ENCODE data around the gene MRPL19. TPM values are rescaled to one million over a fixed set of nuclear protein-coding genes. Genes with fewer than 3 reads are reported as not detected.
A peak's percentile ranks its signal among the peaks of the same experiment; 100 is the strongest.
"Not testable (repeated sequence)": the region's sequence is repeated elsewhere in the genome, so short reads cannot be mapped to it uniquely, and the experiment has no call there.

MRPL19 gene
- total and polyA plus RNA-seq, 2 donors from 2014 or later = 54.7 to 55.6 TPM

DNA sequence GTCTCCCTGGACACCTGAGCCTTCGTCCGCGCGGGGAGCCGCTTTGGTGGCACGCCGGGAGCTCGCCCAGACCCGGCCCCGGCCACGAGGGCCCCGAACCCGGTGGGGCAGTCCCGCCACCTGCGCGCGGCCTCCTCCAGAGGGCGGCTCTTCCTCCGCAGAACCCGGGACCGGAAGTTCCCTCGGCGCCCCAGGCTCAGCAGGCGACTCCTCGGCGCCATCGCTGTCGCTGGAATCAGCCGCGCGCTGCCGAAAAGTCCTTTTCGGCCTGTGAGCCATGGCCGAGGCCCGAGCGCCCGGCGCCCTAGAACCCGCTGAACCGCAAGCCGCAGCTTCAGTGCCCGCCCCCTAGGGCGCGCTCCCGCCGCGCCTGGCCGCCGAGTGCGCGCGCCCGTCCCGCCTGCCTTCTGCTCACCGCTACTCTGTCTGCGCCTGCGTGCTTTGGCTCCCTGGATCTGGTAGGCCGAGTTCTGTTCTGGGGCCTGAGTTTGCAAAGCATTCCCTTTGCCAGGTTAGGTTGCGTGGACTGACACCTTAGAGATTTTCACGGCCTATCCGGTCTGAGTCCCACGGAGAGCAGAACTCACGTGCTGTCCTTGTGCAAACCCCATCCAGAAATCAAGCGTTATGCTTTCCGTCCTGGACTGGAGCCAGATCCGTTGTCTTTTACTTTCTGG, 64.1 kb downstream of the MRPL19 start, which contains the start of gene GCFC2:
TSS of gene GCFC2 (minus strand) at position 339 of the 677 bp plus-strand sequence. CDS start at position 279, 60 bp downstream.
- H3K9ac ChIP-seq (ENCODE audit: low read length in 3 of 3) = peak within 1 kb of the TSS; percentile 58 to 71 (median 71)
- no peaks in the 10 kb centered on the region for H3K36me3 ChIP-seq (ENCODE audit: control insufficient read depth in 2 of 3, insufficient read depth in 3 of 3, low read length in 3 of 3)
- peak; percentile 91 to 96 (median 92) for DNase-seq
- no peaks in the 10 kb centered on the region for H3K9me3 ChIP-seq (ENCODE audit: control insufficient read depth in 2 of 3, insufficient read depth in 1 of 3, low read length in 3 of 3)
- H3K27me3 ChIP-seq (ENCODE audit: control insufficient read depth, insufficient read depth, low read length) = no peaks in the 10 kb centered on the region
- H3K4me1 ChIP-seq (ENCODE audit: control insufficient read depth in 2 of 3, insufficient read depth in 2 of 3, low read depth in 1 of 3, low read length in 3 of 3) = peaks cover 0 to 3% (median 2%) of the 10 kb centered on the region in 3 donors
- peak within 1 kb of the TSS; percentile 86 to 88 for H3K27ac ChIP-seq (ENCODE audit: low read depth in 2 of 2, low read length in 2 of 2)
- intact Hi-C loops (cut with DNase I) = no loop called here
- no peak for FAIRE-seq
- peak within 1 kb of the TSS; percentile 78 to 85 (median 79) for H3K4me3 ChIP-seq (ENCODE audit: low read length in 3 of 3)
- TF ChIP-seq, protein P1, sequence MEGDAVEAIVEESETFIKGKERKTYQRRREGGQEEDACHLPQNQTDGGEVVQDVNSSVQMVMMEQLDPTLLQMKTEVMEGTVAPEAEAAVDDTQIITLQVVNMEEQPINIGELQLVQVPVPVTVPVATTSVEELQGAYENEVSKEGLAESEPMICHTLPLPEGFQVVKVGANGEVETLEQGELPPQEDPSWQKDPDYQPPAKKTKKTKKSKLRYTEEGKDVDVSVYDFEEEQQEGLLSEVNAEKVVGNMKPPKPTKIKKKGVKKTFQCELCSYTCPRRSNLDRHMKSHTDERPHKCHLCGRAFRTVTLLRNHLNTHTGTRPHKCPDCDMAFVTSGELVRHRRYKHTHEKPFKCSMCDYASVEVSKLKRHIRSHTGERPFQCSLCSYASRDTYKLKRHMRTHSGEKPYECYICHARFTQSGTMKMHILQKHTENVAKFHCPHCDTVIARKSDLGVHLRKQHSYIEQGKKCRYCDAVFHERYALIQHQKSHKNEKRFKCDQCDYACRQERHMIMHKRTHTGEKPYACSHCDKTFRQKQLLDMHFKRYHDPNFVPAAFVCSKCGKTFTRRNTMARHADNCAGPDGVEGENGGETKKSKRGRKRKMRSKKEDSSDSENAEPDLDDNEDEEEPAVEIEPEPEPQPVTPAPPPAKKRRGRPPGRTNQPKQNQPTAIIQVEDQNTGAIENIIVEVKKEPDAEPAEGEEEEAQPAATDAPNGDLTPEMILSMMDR (IDR thresholded peaks at IDR 0.05; ENCODE audit: borderline replicate concordance, extremely low read depth, insufficient read depth) = peak; percentile 33

DNA sequence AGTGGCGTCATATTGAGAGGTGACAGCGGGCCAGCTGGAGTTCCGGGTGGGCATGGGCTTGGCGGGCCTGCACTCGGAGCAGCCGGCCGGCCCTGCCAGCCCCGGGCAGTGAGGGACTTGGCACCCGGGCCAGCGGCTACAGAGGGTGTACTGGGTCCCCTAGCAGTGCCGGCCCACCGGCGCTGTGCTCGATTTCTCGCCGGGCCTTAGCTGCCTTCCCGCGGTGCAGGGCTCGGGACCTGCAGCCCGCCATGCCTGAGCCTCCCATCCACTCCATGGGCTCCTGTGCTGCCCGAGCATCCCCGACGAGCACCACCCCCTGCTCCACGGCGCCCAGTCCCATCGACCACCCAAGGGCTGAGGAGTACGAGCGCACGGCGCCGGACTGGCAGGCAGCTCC, 65.0 kb downstream of the MRPL19 start:
- peak in 1 of 5 donors; percentile 49 for DNase-seq
- not testable (repeated sequence) for FAIRE-seq; H3K4me3 ChIP-seq (ENCODE audit: low read length in 3 of 3)

DNA sequence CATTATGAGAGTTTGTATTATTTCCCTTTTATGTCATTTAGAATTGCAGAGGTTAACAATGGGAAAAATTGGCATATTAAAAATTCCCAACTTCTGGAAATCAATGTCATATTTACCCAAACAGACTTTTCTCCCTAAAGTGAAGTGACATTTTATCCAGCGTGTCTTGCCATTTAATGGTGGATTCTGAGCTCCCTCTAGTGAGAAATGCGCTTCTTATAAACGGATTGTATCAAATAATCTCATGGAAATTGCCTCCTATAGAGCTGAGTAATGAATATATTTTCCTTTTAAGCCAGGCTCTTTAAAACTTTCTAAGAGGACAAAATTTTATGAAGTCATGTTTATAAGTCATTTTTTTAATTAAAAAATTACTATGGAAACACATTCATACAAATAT, 69.8 kb downstream of the MRPL19 start:
- no peak overlapping the region for H3K27ac ChIP-seq (ENCODE audit: low read depth in 2 of 2, low read length in 2 of 2)
- H3K9ac ChIP-seq (ENCODE audit: low read length in 3 of 3) = no peak overlapping the region
- intact Hi-C loops (cut with DNase I) = no loop called here
- FAIRE-seq (no peak), DNase-seq (peak in 1 of 5 donors; percentile 37)
- H3K4me3 ChIP-seq (ENCODE audit: low read length in 3 of 3) = no peak overlapping the region
- no peaks in the 10 kb centered on the region for H3K27me3 ChIP-seq (ENCODE audit: control insufficient read depth, insufficient read depth, low read length)
- H3K9me3 ChIP-seq (ENCODE audit: control insufficient read depth in 2 of 3, insufficient read depth in 1 of 3, low read length in 3 of 3) = peaks cover 0 to 2% (median 0%) of the 10 kb centered on the region in 3 donors
- H3K36me3 ChIP-seq (ENCODE audit: control insufficient read depth in 2 of 3, insufficient read depth in 3 of 3, low read length in 3 of 3) = no peaks in the 10 kb centered on the region
- H3K4me1 ChIP-seq (ENCODE audit: control insufficient read depth in 2 of 3, insufficient read depth in 2 of 3, low read depth in 1 of 3, low read length in 3 of 3) = no peaks in the 10 kb centered on the region
- TF ChIP-seq, protein P1 (IDR thresholded peaks at IDR 0.05; ENCODE audit: borderline replicate concordance, extremely low read depth, insufficient read depth) = peak; percentile 5

More for the DNA sequence above, 65.0 kb downstream of the MRPL19 start:
- H3K27me3 ChIP-seq (ENCODE audit: control insufficient read depth, insufficient read depth, low read length); intact Hi-C loops (cut with DNase I); H3K27ac ChIP-seq (ENCODE audit: low read depth in 2 of 2, low read length in 2 of 2); H3K36me3 ChIP-seq (ENCODE audit: control insufficient read depth in 2 of 3, insufficient read depth in 3 of 3, low read length in 3 of 3); H3K9me3 ChIP-seq (ENCODE audit: control insufficient read depth in 2 of 3, insufficient read depth in 1 of 3, low read length in 3 of 3); H3K4me1 ChIP-seq (ENCODE audit: control insufficient read depth in 2 of 3, insufficient read depth in 2 of 3, low read depth in 1 of 3, low read length in 3 of 3): not testable (repeated sequence)
- H3K9ac ChIP-seq (ENCODE audit: low read length in 3 of 3) = peak overlapping the region in 1 of 3 donors; percentile 71

DNA sequence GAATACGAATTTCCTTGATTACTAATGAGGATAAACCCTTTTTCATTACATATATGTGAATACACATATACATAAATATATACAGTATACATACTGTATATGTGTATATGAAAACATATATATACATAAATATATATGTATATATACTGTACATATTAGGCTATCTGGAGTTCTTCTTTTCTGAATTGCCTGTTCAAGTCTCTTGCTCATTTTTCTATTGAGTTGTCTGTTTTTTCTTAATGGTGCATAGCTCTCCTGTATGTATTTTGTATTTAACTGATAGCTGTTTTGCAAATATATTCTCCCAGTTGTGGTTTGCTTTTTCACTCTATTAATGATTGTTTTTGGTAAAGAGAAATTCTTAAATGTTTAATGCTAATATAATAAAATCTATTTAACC, 73.0 kb downstream of the MRPL19 start:
- H3K27me3 ChIP-seq (ENCODE audit: control insufficient read depth, insufficient read depth, low read length) = no peaks in the 10 kb centered on the region
- DNase-seq (no peak), FAIRE-seq (no peak)
- H3K4me3 ChIP-seq (ENCODE audit: low read length in 3 of 3) = no peak overlapping the region
- H3K4me1 ChIP-seq (ENCODE audit: control insufficient read depth in 2 of 3, insufficient read depth in 2 of 3, low read depth in 1 of 3, low read length in 3 of 3) = no peaks in the 10 kb centered on the region
- peaks cover 0 to 2% (median 0%) of the 10 kb centered on the region in 3 donors for H3K9me3 ChIP-seq (ENCODE audit: control insufficient read depth in 2 of 3, insufficient read depth in 1 of 3, low read length in 3 of 3)
- TF ChIP-seq, protein P1 (IDR thresholded peaks at IDR 0.05; ENCODE audit: borderline replicate concordance, extremely low read depth, insufficient read depth) = no peak
- no peak overlapping the region for H3K27ac ChIP-seq (ENCODE audit: low read depth in 2 of 2, low read length in 2 of 2)
- no peak overlapping the region for H3K9ac ChIP-seq (ENCODE audit: low read length in 3 of 3)
- intact Hi-C loops (cut with DNase I) = no loop called here
- no peaks in the 10 kb centered on the region for H3K36me3 ChIP-seq (ENCODE audit: control insufficient read depth in 2 of 3, insufficient read depth in 3 of 3, low read length in 3 of 3)
